Esophagus muscularis mucosa (tissue), 3 donors: ENCODE measurements around the gene FOXP3.

Source experiments
- POLR2A ChIP-seq: fragments of 450-650 bp; IDR thresholded peaks from one replicate; pipeline ENCODE4 v1.6.1; 2017; ENCODE audit warnings: antibody characterized with exemption, moderate library complexity, mild to moderate bottlenecking, low read depth
- POLR2AphosphoS5 ChIP-seq, 2 donors: sonication (generic); formaldehyde crosslinking; IDR thresholded peaks; one replicate each; pipeline ENCODE4 v1.6.1; 2017; ENCODE audit warnings: antibody characterized with exemption in 2 of 2
- TF ChIP-seq, protein P1 (sequence below), 3 experiments: fragments of 200-600 bp in 2 of 3; fragments of 450-650 bp in 1 of 3; sonication (generic) in 2 of 3; IDR thresholded peaks; one replicate each; pipeline ENCODE4 v1.5.1; 2017 to 2019; ENCODE audit warnings: antibody characterized with exemption in 3 of 3, mild to moderate bottlenecking in 2 of 3, moderate library complexity in 1 of 3

DNA sequence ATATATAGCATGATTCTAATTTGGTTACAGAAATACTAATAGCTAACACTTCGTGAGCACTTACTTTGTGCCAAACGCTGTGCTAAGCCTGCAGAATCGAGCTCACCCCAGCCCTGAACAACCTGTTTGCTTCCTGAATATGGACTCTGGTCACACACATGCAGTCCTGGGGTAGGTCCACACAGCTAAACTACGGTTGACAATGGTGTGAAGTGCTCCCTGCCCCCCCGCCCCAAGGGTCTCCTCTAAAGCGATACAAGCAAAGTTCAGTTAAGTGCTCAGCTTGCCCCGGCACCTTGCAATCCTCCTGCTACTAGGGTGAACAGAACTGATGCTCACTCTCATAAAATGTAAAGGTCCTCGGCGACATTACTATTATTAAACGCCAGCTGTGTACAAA is 879 bp downstream of the FOXP3 start:
- TF ChIP-seq, protein P1, sequence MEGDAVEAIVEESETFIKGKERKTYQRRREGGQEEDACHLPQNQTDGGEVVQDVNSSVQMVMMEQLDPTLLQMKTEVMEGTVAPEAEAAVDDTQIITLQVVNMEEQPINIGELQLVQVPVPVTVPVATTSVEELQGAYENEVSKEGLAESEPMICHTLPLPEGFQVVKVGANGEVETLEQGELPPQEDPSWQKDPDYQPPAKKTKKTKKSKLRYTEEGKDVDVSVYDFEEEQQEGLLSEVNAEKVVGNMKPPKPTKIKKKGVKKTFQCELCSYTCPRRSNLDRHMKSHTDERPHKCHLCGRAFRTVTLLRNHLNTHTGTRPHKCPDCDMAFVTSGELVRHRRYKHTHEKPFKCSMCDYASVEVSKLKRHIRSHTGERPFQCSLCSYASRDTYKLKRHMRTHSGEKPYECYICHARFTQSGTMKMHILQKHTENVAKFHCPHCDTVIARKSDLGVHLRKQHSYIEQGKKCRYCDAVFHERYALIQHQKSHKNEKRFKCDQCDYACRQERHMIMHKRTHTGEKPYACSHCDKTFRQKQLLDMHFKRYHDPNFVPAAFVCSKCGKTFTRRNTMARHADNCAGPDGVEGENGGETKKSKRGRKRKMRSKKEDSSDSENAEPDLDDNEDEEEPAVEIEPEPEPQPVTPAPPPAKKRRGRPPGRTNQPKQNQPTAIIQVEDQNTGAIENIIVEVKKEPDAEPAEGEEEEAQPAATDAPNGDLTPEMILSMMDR (IDR thresholded peaks at IDR 0.05), result no peak
- no peak for TF ChIP-seq POLR2A
- TF ChIP-seq POLR2AphosphoS5 (IDR thresholded peaks at IDR 0.05), result no peak
